Stimulated activated naive B cell treated with anti-CD40 and anti-IgM and Interleukin-4, amounts not matched to agents 10 μg/mL and 1 μg/mL and 100 μg/mL, for 72 hours (primary cell): ENCODE measurements around the gene LRRC8D.

ENCODE experiments used
- ATAC-seq, 2 donors: fragments of 150-1000 bp; cut with Tn5 transposase; replicated peaks; 2 replicates each; pipeline ENCODE4 v1.10.0; 2021; ENCODE audit warnings: moderate library complexity in 1 of 2
- DNase-seq: peaks from one replicate; pipeline ENCODE4 v3.0.0; 2021
- H3K27ac Mint-ChIP-seq: one replicate; pipeline ENCODE4 v1.8.0; 2022; ENCODE audit warnings: mild to moderate bottlenecking, mixed read lengths
- H3K27me3 Mint-ChIP-seq, 2 donors: one replicate each; pipeline ENCODE4 v1.8.0; 2022; ENCODE audit warnings: mixed read lengths in 2 of 2
- H3K36me3 Mint-ChIP-seq, 2 donors: one replicate each; pipeline ENCODE4 v1.8.0; 2022; ENCODE audit warnings: mixed read lengths in 2 of 2, mild to moderate bottlenecking in 1 of 2
- H3K4me1 Mint-ChIP-seq, 2 donors: one replicate each; pipeline ENCODE4 v1.8.0; 2022; ENCODE audit warnings: mixed read lengths in 2 of 2, mild to moderate bottlenecking in 1 of 2
- H3K4me3 Mint-ChIP-seq, 2 donors: one replicate each; pipeline ENCODE4 v1.8.0; 2022; ENCODE audit warnings: mild to moderate bottlenecking in 2 of 2, mixed read lengths in 2 of 2, moderate library complexity in 1 of 2
- H3K9me3 Mint-ChIP-seq, 2 donors: one replicate each; pipeline ENCODE4 v1.8.0; 2022; ENCODE audit warnings: mixed read lengths in 2 of 2, mild to moderate bottlenecking in 1 of 2

Gene LRRC8D

GRCh38 chr1:89850844-89851415, 30.1 kb downstream of the LRRC8D start:
- Mint-ChIP-seq H3K9me3 (no peaks in the 10 kb centered on the region), H3K4me3 (no peak overlapping the region), H3K27ac (no peak overlapping the region), H3K4me1 (peaks cover 13 to 22% of the 10 kb centered on the region in 2 donors), H3K36me3 (peaks cover 13 to 33% of the 10 kb centered on the region in 2 donors), H3K27me3 (no peaks in the 10 kb centered on the region)
- ATAC-seq (no peak), DNase-seq (no peak)

GRCh38 chr1:89854140-89854539, 33.3 kb downstream of the LRRC8D start:
- H3K4me1 Mint-ChIP-seq: peaks cover 0 to 13% of the 10 kb centered on the region in 2 donors
- peak; percentile 56 to 61 for ATAC-seq
- no peaks in the 10 kb centered on the region for H3K9me3 Mint-ChIP-seq
- H3K27me3 Mint-ChIP-seq: no peaks in the 10 kb centered on the region
- DNase-seq: no peak
- peaks cover 10 to 24% of the 10 kb centered on the region in 2 donors for H3K36me3 Mint-ChIP-seq
- H3K27ac Mint-ChIP-seq: no peak overlapping the region
- H3K4me3 Mint-ChIP-seq: no peak overlapping the region

GRCh38 chr1:89855413-89856123, 34.7 kb downstream of the LRRC8D start:
- H3K4me1 Mint-ChIP-seq: peaks cover 0 to 11% of the 10 kb centered on the region in 2 donors
- H3K27me3 Mint-ChIP-seq: no peaks in the 10 kb centered on the region
- no peaks in the 10 kb centered on the region for H3K9me3 Mint-ChIP-seq
- H3K36me3 Mint-ChIP-seq: peaks cover 9 to 27% of the 10 kb centered on the region in 2 donors
- H3K27ac Mint-ChIP-seq: peak overlapping the region; percentile 85
- H3K4me3 Mint-ChIP-seq: peak overlapping the region in 1 of 2 donors; percentile 65
- DNase-seq (no peak), ATAC-seq (peak; percentile 93 to 97)

- peaks cover 28 to 68% of the 10 kb centered on the region in 2 donors for H3K36me3 Mint-ChIP-seq
- ATAC-seq: no peak
- no peaks in the 10 kb centered on the region for H3K9me3 Mint-ChIP-seq
- no peaks in the 10 kb centered on the region for H3K27me3 Mint-ChIP-seq
- peaks cover 24 to 33% of the 10 kb centered on the region in 2 donors for H3K4me1 Mint-ChIP-seq
- peak overlapping the region; percentile 71 for H3K27ac Mint-ChIP-seq
- no peak for DNase-seq
- H3K4me3 Mint-ChIP-seq: no peak overlapping the region
Observed at GRCh38 chr1:89863165-89863830, 42.5 kb downstream of the LRRC8D start.

- Mint-ChIP-seq H3K4me3 (no peak overlapping the region), H3K27ac (no peak overlapping the region), H3K9me3 (no peaks in the 10 kb centered on the region), H3K4me1 (peaks cover 28 to 40% of the 10 kb centered on the region in 2 donors), H3K36me3 (peaks cover 40 to 74% of the 10 kb centered on the region in 2 donors), H3K27me3 (no peaks in the 10 kb centered on the region)
- DNase-seq: no peak
- ATAC-seq: no peak
Observed at GRCh38 chr1:89865498-89866382, 44.9 kb downstream of the LRRC8D start.

- Mint-ChIP-seq H3K4me3 (no peak overlapping the region), H3K27ac (no peak overlapping the region), H3K27me3 (no peaks in the 10 kb centered on the region), H3K36me3 (peaks cover 41 to 70% of the 10 kb centered on the region in 2 donors), H3K4me1 (peaks cover 24 to 40% of the 10 kb centered on the region in 2 donors), H3K9me3 (no peaks in the 10 kb centered on the region)
- no peak for DNase-seq
- no peak for ATAC-seq
Observed at GRCh38 chr1:89866568-89866967, 45.7 kb downstream of the LRRC8D start.

- Mint-ChIP-seq H3K36me3 (peaks cover 32 to 48% of the 10 kb centered on the region in 2 donors), H3K4me3 (no peak overlapping the region), H3K9me3 (no peaks in the 10 kb centered on the region), H3K4me1 (peaks cover 9 to 20% of the 10 kb centered on the region in 2 donors), H3K27ac (no peak overlapping the region), H3K27me3 (no peaks in the 10 kb centered on the region)
- DNase-seq (no peak), ATAC-seq (no peak)
Observed at GRCh38 chr1:89870998-89871397, 50.2 kb downstream of the LRRC8D start.

GRCh38 chr1:89871768-89872473, 51.1 kb downstream of the LRRC8D start:
- Mint-ChIP-seq H3K36me3 (peaks cover 33 to 47% of the 10 kb centered on the region in 2 donors), H3K27ac (no peak overlapping the region), H3K4me3 (no peak overlapping the region), H3K4me1 (peaks cover 12 to 25% of the 10 kb centered on the region in 2 donors), H3K9me3 (no peaks in the 10 kb centered on the region), H3K27me3 (no peaks in the 10 kb centered on the region)
- DNase-seq (no peak), ATAC-seq (no peak)

GRCh38 chr1:89872567-89872966, 51.7 kb downstream of the LRRC8D start:
- H3K9me3 Mint-ChIP-seq: no peaks in the 10 kb centered on the region
- H3K36me3 Mint-ChIP-seq: peaks cover 33 to 42% of the 10 kb centered on the region in 2 donors
- no peak overlapping the region for H3K4me3 Mint-ChIP-seq
- no peaks in the 10 kb centered on the region for H3K27me3 Mint-ChIP-seq
- ATAC-seq (no peak), DNase-seq (no peak)
- H3K27ac Mint-ChIP-seq: no peak overlapping the region
- peaks cover 12 to 25% of the 10 kb centered on the region in 2 donors for H3K4me1 Mint-ChIP-seq

GRCh38 chr1:89873288-89873687, 52.5 kb downstream of the LRRC8D start:
- Mint-ChIP-seq H3K4me3 (no peak overlapping the region), H3K27me3 (no peaks in the 10 kb centered on the region), H3K9me3 (no peaks in the 10 kb centered on the region), H3K27ac (no peak overlapping the region), H3K36me3 (peaks cover 29 to 37% of the 10 kb centered on the region in 2 donors), H3K4me1 (peaks cover 12 to 25% of the 10 kb centered on the region in 2 donors)
- DNase-seq: no peak
- ATAC-seq: no peak

GRCh38 chr1:89873770-89874169, 52.9 kb downstream of the LRRC8D start:
- H3K4me3 Mint-ChIP-seq: no peak overlapping the region
- peak overlapping the region; percentile 42 for H3K27ac Mint-ChIP-seq
- no peaks in the 10 kb centered on the region for H3K27me3 Mint-ChIP-seq
- H3K36me3 Mint-ChIP-seq: peaks cover 28 to 36% of the 10 kb centered on the region in 2 donors
- H3K4me1 Mint-ChIP-seq: peaks cover 11 to 25% of the 10 kb centered on the region in 2 donors
- DNase-seq: no peak
- no peaks in the 10 kb centered on the region for H3K9me3 Mint-ChIP-seq
- no peak for ATAC-seq

GRCh38 chr1:89876463-89876862, 55.6 kb downstream of the LRRC8D start:
- DNase-seq (no peak), ATAC-seq (no peak)
- H3K27ac Mint-ChIP-seq: no peak overlapping the region
- peaks cover 28 to 37% of the 10 kb centered on the region in 2 donors for H3K36me3 Mint-ChIP-seq
- H3K4me3 Mint-ChIP-seq: no peak overlapping the region
- H3K27me3 Mint-ChIP-seq: no peaks in the 10 kb centered on the region
- H3K4me1 Mint-ChIP-seq: peaks cover 9 to 27% of the 10 kb centered on the region in 2 donors
- H3K9me3 Mint-ChIP-seq: peaks cover 5 to 7% of the 10 kb centered on the region in 2 donors

- Mint-ChIP-seq H3K27me3 (no peaks in the 10 kb centered on the region), H3K4me3 (no peak overlapping the region), H3K4me1 (peaks cover 11 to 18% of the 10 kb centered on the region in 2 donors), H3K9me3 (peaks cover 9 to 12% of the 10 kb centered on the region in 2 donors), H3K36me3 (peaks cover 34 to 45% of the 10 kb centered on the region in 2 donors), H3K27ac (no peak overlapping the region)
- DNase-seq (no peak), ATAC-seq (no peak)
Observed at GRCh38 chr1:89877756-89878155, 56.9 kb downstream of the LRRC8D start.
